A673 (cell line): ENCODE data around the gene TBXAS1. TPM values are rescaled to one million over a fixed set of nuclear protein-coding genes. Genes with fewer than 3 reads are reported as not detected.

Experiments used
- BruUV-seq: library from RNA; stranded (reverse); fragments of 400-500 nt; replicated peaks from 2 replicates; lab custom pipeline; 2021; lab: Mats Ljungman, UMichigan
- CTCF ChIA-PET: fragments of 300-600 bp; sonication (Branson Sonifier 250); formaldehyde crosslinking; loops from one replicate; lab custom pipeline; 2022; ENCODE audit warnings: antibody characterized with exemption; lab: Charles Lee
- POLR2A ChIA-PET: fragments of 300-600 bp; sonication (Branson Sonifier 250); formaldehyde crosslinking; loops from one replicate; lab custom pipeline; 2022; ENCODE audit warnings: antibody characterized with exemption; ENCODE audit not compliant: low non-redundant PET; lab: Charles Lee
- DNase-seq: peaks from one replicate; pipeline ENCODE4 v3.0.0-alpha.2; 2015; ENCODE audit warnings: low spot score
- H3K27ac ChIP-seq: fragments of 200-600 bp; sonication (generic); 2 replicates; pipeline ENCODE4 v1.5.1; 2016; ENCODE audit warnings: mixed run types, low read depth, mild to moderate bottlenecking, mixed read lengths, antibody characterized with exemption, low read length; ENCODE audit not compliant: poor library complexity, severe bottlenecking
- H3K27me3 ChIP-seq: fragments of 200-600 bp; sonication (generic); replicated peaks from 2 replicates; pipeline ENCODE4 v1.6.1; 2017; ENCODE audit warnings: mixed run types, low read depth, mild to moderate bottlenecking, mixed read lengths, antibody characterized with exemption, low read length; ENCODE audit not compliant: insufficient read depth, poor library complexity
- H3K36me3 ChIP-seq: fragments of 200-600 bp; sonication (generic); 2 replicates; pipeline ENCODE4 v1.6.1; 2016; ENCODE audit warnings: mixed run types, mild to moderate bottlenecking, mixed read lengths, antibody characterized with exemption, low read length; ENCODE audit not compliant: insufficient read depth, poor library complexity, severe bottlenecking
- H3K4me1 ChIP-seq: fragments of 200-600 bp; sonication (generic); 2 replicates; pipeline ENCODE4 v1.6.1; 2017; ENCODE audit warnings: mixed run types, mild to moderate bottlenecking, mixed read lengths, antibody characterized with exemption, low read length; ENCODE audit not compliant: insufficient read depth, poor library complexity, severe bottlenecking
- H3K4me3 ChIP-seq: fragments of 200-600 bp; sonication (generic); 2 replicates; pipeline ENCODE4 v1.5.1; 2016; ENCODE audit warnings: low read depth, mixed run types, mild to moderate bottlenecking, mixed read lengths, low read length; ENCODE audit not compliant: poor library complexity, severe bottlenecking
- H3K9me3 ChIP-seq: fragments of 200-600 bp; sonication (generic); 2 replicates; pipeline ENCODE4 v1.6.1; 2016; ENCODE audit warnings: mixed run types, low read depth, mild to moderate bottlenecking, mixed read lengths, antibody characterized with exemption, low read length; ENCODE audit not compliant: poor library complexity, severe bottlenecking
- EZH2 ChIP-seq: fragments of 200-600 bp; sonication (generic); IDR thresholded peaks from 2 replicates; pipeline ENCODE4 v1.6.1; 2017; ENCODE audit warnings: borderline replicate concordance, low read depth, mild to moderate bottlenecking, mixed read lengths, antibody characterized with exemption, low read length; ENCODE audit not compliant: poor library complexity, severe bottlenecking
- intact Hi-C: fragments of 100-400 bp; cut with micrococcal nuclease; formaldehyde crosslinking; loops from one replicate; pipeline ENCODE4 v1.10.0; 2022; ENCODE audit not compliant: unreplicated experiment
- total RNA-seq: library from RNA; stranded (reverse); gene quantifications from 2 replicates; pipeline ENCODE4 v1.2.3, GENCODE V29; 2021
- TF ChIP-seq, protein P1 (sequence below): fragments of 300-800, 200-600 bp; sonication (generic); conservative IDR thresholded peaks from 2 replicates; pipeline ENCODE4 v1.5.1; 2017; ENCODE audit warnings: low read depth, mild to moderate bottlenecking, antibody characterized with exemption, low read length, moderate library complexity, mixed read lengths

Gene TBXAS1
- total RNA-seq, 1 experiment from 2014 or later: 2.5 TPM

DNA sequence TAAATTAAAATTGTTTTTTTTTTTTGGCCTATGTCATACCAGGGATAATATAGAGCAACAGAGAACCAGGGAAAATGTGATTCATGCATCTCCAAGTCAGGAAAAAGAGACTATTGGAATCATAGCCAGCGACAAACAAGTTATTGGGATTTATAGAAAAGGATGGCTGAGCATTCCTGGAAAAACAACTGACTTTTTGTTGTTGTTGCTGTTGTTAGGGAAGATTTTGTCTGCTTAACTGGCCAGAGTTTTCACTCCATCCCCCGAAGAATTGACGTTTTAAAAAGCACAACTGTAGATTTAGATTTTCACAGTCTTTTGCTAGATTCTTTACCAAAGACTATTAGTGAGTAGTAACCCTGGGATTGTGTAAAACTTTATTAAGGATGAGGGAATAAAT lies 112.4 kb downstream of the TBXAS1 start:
- Histone ChIP-seq H3K4me3 (no peak overlapping the region), H3K36me3 (no peaks in the 10 kb centered on the region), H3K4me1 (no peaks in the 10 kb centered on the region), H3K27me3 (peaks cover 13% of the 10 kb centered on the region), H3K27ac (no peak overlapping the region), H3K9me3 (no peaks in the 10 kb centered on the region)
- POLR2A ChIA-PET: no interaction called here
- CTCF ChIA-PET: no interaction called here
- TF ChIP-seq, protein P1, sequence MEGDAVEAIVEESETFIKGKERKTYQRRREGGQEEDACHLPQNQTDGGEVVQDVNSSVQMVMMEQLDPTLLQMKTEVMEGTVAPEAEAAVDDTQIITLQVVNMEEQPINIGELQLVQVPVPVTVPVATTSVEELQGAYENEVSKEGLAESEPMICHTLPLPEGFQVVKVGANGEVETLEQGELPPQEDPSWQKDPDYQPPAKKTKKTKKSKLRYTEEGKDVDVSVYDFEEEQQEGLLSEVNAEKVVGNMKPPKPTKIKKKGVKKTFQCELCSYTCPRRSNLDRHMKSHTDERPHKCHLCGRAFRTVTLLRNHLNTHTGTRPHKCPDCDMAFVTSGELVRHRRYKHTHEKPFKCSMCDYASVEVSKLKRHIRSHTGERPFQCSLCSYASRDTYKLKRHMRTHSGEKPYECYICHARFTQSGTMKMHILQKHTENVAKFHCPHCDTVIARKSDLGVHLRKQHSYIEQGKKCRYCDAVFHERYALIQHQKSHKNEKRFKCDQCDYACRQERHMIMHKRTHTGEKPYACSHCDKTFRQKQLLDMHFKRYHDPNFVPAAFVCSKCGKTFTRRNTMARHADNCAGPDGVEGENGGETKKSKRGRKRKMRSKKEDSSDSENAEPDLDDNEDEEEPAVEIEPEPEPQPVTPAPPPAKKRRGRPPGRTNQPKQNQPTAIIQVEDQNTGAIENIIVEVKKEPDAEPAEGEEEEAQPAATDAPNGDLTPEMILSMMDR: no peak
- TF ChIP-seq EZH2: no peak
- no peak for DNase-seq
- intact Hi-C loops: no loop called here
- no TSS peak for BruUV-seq

DNA sequence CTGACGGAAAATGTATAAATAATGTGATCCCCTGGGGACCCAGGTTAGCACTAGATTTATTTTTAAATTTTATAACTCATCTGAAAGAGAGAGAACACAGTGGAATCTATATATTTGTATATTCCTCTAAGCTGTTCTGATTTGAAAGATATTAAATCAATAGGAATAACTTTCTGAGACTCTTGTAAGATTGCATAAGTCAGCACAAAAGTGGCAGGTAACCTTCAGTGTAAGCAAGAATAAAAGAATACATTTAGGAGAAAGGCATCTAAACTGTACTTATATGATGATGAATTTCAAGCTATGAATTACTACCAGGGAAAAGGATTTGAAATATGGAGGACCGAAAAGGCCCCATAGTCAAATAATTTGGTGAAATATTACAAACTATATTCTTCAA lies 112.8 kb downstream of the TBXAS1 start:
- intact Hi-C loops: no loop called here
- TF ChIP-seq, protein P1: no peak
- TF ChIP-seq EZH2: no peak
- Histone ChIP-seq H3K9me3 (no peaks in the 10 kb centered on the region), H3K4me1 (no peaks in the 10 kb centered on the region), H3K36me3 (no peaks in the 10 kb centered on the region), H3K27ac (no peak overlapping the region), H3K27me3 (peaks cover 13% of the 10 kb centered on the region), H3K4me3 (no peak overlapping the region)
- no TSS peak for BruUV-seq
- POLR2A ChIA-PET: no interaction called here
- DNase-seq: no peak
- CTCF ChIA-PET: no interaction called here

DNA sequence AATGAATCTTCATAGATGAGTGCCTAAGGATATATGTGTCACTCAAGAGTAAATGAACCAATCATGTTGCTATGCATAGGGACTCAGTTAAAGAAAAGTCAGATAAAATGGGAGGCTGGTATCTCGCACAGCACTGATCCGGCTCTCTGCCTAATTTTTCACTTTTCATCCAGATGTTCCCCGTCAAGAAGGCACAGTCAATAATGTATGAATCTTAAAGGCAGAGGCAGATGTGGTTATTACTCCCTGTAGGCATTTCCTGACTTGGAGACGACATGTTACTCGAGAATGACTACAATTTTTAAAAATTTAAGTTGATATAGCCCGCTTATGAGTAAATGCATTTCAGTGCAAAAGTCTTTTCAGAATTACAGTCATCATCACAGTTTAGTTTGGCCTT lies 113.6 kb downstream of the TBXAS1 start:
- no peak for DNase-seq
- ChIA-PET POLR2A (no interaction called here), CTCF (no interaction called here)
- TF ChIP-seq EZH2: no peak
- TF ChIP-seq, protein P1: no peak
- intact Hi-C loops: no loop called here
- BruUV-seq: no TSS peak
- Histone ChIP-seq H3K36me3 (no peaks in the 10 kb centered on the region), H3K27me3 (peaks cover 13% of the 10 kb centered on the region), H3K4me3 (no peak overlapping the region), H3K4me1 (no peaks in the 10 kb centered on the region), H3K9me3 (no peaks in the 10 kb centered on the region), H3K27ac (no peak overlapping the region)
